C4-2B (cell line): ENCODE results near the gene CLDN11.

Experiments used
- CTCF ChIP-seq: fragments of 450-650 bp; conservative IDR thresholded peaks from 2 replicates; pipeline ENCODE4 v1.5.1; 2017; ENCODE audit warnings: mild to moderate bottlenecking
- ZFX ChIP-seq: fragments of 450-650 bp; IDR thresholded peaks from 2 replicates; pipeline ENCODE4 v1.6.1; 2017

GRCh38 chr3:170480111-170480510, 61.4 kb downstream of the CLDN11 start:
- no peak for TF ChIP-seq CTCF
- TF ChIP-seq ZFX, result no peak
